22Rv1 (cell line): Measurements from ENCODE around the gene CYSRT1.

Source experiments
- H3K27ac ChIP-seq: fragments of 450-650 bp; 2 replicates; pipeline ENCODE4 v1.5.1; 2017
- CTCF ChIP-seq: fragments of 450-650 bp; IDR thresholded peaks from 2 replicates; pipeline ENCODE4 v1.5.1; 2017; ENCODE audit warnings: mild to moderate bottlenecking
- ZFX ChIP-seq: fragments of 450-650 bp; IDR thresholded peaks from 2 replicates; pipeline ENCODE4 v1.6.1; 2017; ENCODE audit warnings: antibody characterized with exemption, borderline replicate concordance

The CYSRT1 gene

DNA sequence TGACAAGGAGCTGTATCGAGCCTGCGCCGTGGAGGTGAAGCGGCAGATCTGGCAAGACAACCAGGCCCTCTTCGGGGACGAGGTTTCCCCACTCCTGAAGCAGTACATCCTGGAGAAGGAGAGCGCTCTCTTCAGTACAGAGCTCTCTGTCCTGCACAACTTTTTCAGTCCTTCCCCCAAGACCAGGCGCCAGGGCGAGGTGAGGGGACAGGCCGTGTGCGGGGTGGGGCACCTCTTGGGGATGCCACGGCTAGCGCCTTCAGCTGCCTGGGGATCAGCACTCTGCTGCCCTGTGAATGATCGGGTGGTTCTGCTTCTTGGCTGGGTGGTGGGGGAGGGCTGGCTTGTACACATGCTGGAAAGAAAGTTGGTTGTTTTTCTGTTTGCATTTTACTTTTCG, 31.9 kb downstream of the CYSRT1 start:
- peak overlapping the region; percentile 94 for H3K27ac ChIP-seq
- no peak for TF ChIP-seq CTCF
- no peak for TF ChIP-seq ZFX

DNA sequence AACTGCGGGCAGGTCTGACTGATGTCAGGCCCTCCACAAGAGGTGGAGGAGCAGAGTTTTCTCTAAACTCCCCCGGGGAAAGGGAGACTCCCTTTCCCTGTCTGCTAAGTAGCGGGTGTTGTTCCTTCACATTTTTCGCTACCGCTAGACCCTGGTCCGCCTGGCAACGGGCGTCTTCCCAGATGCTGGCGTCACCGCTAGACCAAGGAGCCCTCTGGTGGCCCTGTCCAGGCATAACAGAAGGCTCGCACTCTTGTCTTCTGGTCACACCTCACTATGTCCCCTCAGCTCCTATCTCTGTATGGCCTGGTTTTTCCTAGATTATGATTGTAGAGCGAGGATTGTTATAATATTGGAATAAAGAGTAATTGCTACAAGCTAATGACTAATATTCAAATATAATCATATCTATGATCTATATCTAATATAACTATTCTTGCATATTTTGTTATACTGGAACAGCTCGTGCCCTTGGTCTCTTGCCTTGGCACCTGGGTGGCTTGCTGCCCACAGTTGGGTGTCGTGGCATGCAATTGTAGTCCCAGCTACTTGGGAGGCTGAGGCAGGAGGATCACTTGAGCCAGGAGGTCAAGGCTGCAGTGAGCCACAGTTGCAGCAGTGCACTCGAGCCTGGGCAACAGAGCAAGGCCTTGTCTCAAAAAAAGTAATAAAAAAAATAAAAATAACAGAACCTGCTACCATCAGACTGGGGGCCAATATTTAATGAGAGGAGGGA, 37.4 kb downstream of the CYSRT1 start:
- H3K27ac ChIP-seq = peak overlapping the region; percentile 45
- TF ChIP-seq CTCF = peak; percentile 74

- TF ChIP-seq ZFX (no peak), CTCF (no peak)
- H3K27ac ChIP-seq = peak overlapping the region; percentile 45
Observed at GRCh38 chr9:137262909-137263285, 37.9 kb downstream of the CYSRT1 start.

GRCh38 chr9:137263506-137263905, 38.5 kb downstream of the CYSRT1 start:
- TF ChIP-seq CTCF (no peak), ZFX (no peak)
- H3K27ac ChIP-seq = 0 out of 2 replicates have a peak overlapping the region, but pooled peaks have one; percentile 98

DNA sequence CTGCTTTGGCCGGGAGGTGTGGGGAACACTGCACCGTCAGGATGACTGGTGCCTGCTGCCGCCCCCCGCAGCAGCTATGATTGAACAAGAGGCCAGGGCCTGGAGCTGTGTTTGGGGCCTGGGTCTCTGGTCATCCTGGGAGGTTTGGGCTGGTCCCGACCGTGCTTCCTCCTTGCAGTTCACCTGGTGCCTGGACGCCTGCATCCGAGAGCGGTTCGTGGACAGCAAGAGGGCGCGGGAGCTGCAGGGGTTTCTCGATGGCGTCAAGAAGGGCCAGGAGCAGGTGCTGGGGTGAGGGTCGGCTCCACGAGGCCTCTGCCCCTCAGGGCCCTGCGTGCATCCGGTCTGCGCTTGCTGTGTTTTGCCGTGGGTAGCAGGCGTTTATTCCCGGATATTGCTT, 39.1 kb downstream of the CYSRT1 start:
- no peak for TF ChIP-seq CTCF
- no peak for TF ChIP-seq ZFX
- H3K27ac ChIP-seq = peak overlapping the region; percentile 98; the same call in 1 of the 2 replicates

DNA sequence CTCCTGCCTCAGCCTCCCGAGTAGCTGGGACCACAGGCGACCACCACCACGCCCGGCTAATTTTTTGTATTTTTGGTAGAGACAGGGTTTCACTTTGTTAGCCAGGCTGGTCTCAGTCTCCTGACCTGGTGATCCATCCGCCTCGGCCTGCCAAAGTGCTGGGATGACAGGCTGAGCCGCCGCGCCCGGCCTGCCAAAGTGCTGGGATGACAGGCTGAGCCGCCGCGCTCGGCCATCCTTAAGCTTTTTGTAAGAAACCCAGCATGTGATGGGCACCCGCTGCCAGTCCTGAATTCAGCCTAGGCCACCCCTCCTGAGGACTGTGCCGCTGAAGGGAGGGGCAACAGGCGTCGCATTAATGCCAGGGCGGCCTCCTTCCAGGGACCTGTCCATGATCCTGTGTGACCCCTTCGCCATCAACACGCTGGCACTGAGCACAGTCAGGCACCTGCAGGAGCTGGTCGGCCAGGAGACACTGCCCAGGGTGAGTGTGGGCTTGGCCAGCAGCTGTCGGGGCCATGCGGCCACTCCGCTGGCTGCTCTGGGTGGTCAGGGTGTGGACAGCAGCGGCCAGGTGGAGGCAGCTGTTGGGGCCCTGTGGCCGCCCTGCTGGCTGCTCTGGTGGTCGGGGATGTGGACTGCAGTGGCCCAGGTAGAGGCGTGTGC, 40.7 kb downstream of the CYSRT1 start:
- TF ChIP-seq ZFX (no peak), CTCF (no peak)
- H3K27ac ChIP-seq = peak overlapping the region; percentile 98

- peak overlapping the region; percentile 98 for H3K27ac ChIP-seq
- TF ChIP-seq CTCF = no peak
Observed at GRCh38 chr9:137266162-137266527, 41.2 kb downstream of the CYSRT1 start.
